Ectodermal cell (in vitro differentiated cells): ENCODE data around the gene ABTB2.

Experiments used
- H3K27ac ChIP-seq: 2 replicates; pipeline ENCODE4 v1.7.0; 2013; ENCODE audit warnings: mild to moderate bottlenecking, low read depth, low read length; ENCODE audit not compliant: insufficient read depth, poor library complexity, severe bottlenecking
- H3K27me3 ChIP-seq: 2 replicates; pipeline ENCODE4 v1.7.0; 2013; ENCODE audit warnings: mild to moderate bottlenecking, low read length; ENCODE audit not compliant: insufficient read depth, control insufficient read depth, poor library complexity, severe bottlenecking
- H3K36me3 ChIP-seq: one replicate; pipeline ENCODE4 v1.7.0; 2013; ENCODE audit warnings: low read length; ENCODE audit not compliant: control insufficient read depth, insufficient read depth
- H3K4me1 ChIP-seq: one replicate; pipeline ENCODE4 v1.7.0; 2013; ENCODE audit warnings: low read length; ENCODE audit not compliant: control insufficient read depth, insufficient read depth
- H3K4me3 ChIP-seq: 2 replicates; pipeline ENCODE4 v1.7.0; 2013; ENCODE audit warnings: low read depth, low read length, control low read depth; ENCODE audit not compliant: insufficient read depth
- H3K9me3 ChIP-seq: 2 replicates; pipeline ENCODE4 v1.7.0; 2013; ENCODE audit warnings: mild to moderate bottlenecking, low read length, moderate library complexity; ENCODE audit not compliant: control insufficient read depth
- WGBS, 2 experiments: methylation state at CpG; one replicate each; pipeline ENCODE4 v1.1.7; 2013; ENCODE audit warnings: missing lambda C conversion rate in 2 of 2; 5-methylcytosine and 5-hydroxymethylcytosine counted together

ABTB2 gene

GRCh38 chr11:34155757-34156062 lies 202.1 kb downstream of the ABTB2 start:
- H3K4me3 ChIP-seq, result no peak overlapping the region
- H3K9me3 ChIP-seq, result no peaks in the 10 kb centered on the region
- H3K27me3 ChIP-seq, result no peaks in the 10 kb centered on the region
- no peaks in the 10 kb centered on the region for H3K36me3 ChIP-seq
- 95 to 96% methylated on average over 2 of the region's 2 CpGs for WGBS, 2 experiments
- H3K27ac ChIP-seq, result no peak overlapping the region
- H3K4me1 ChIP-seq, result no peaks in the 10 kb centered on the region

- Histone ChIP-seq H3K9me3 (no peaks in the 10 kb centered on the region), H3K36me3 (no peaks in the 10 kb centered on the region), H3K27ac (no peak overlapping the region), H3K27me3 (no peaks in the 10 kb centered on the region), H3K4me1 (no peaks in the 10 kb centered on the region), H3K4me3 (no peak overlapping the region)
- 93 to 94% methylated on average over 15 of the region's 15 CpGs for WGBS, 2 experiments
These were observed 202.6 kb downstream of the ABTB2 start for GRCh38 chr11:34155057-34155756.

GRCh38 chr11:34154059-34154875 lies 203.5 kb downstream of the ABTB2 start:
- Histone ChIP-seq H3K4me1 (no peaks in the 10 kb centered on the region), H3K27ac (no peak overlapping the region), H3K9me3 (no peaks in the 10 kb centered on the region), H3K4me3 (no peak overlapping the region), H3K36me3 (no peaks in the 10 kb centered on the region), H3K27me3 (no peaks in the 10 kb centered on the region)
- 93 to 95% methylated on average over 16 of the region's 16 CpGs for WGBS, 2 experiments

DNA sequence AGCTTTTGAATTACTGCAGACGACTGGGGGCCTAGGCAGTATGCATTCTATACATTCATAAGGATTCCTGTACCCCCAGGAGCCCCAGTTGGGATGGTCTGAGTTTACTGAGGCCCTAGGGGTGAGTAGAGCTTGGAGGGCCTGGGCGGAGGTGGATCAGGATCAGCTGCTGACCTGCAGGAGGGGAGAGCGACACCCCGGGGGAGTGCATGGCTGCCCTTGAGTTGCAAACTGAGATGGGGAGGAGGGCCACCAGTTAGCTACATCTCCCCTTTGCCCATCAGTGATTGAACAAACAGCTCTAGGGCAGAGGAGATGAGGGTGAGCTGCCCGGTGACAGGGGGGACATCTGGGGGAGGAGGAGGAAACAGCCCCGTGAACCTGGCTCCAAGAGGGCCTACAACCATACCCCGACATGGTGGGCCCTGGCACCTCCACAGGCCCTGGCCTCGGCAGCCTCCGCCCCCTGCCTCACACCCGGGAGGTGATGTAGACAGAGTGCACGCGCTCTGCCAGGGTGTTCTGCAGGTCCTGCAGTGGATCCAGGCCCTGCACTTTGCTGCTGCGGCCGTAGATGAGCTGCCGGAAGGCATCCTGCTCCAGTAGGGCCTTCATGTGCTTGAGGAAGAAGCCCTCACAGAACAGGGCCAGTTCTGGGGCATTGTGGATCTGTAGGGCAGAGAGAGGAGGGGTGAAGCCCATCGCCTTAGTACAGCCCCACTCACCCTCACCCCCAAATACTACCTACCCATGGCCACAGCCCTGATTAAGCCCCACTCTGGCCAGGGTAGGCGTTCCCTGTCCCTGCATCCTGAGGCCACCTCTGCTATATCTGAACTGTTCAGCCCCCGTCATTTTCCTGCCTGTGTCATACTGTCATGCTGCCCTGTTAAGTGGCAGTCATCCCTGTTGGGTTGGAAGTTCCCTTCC lies 205.6 kb downstream of the ABTB2 start:
- Histone ChIP-seq H3K27me3 (no peaks in the 10 kb centered on the region), H3K4me1 (no peaks in the 10 kb centered on the region), H3K27ac (no peak overlapping the region), H3K9me3 (no peaks in the 10 kb centered on the region), H3K36me3 (no peaks in the 10 kb centered on the region), H3K4me3 (no peak overlapping the region)
- 88 to 91% methylated on average over 18 of the region's 18 CpGs for WGBS, 2 experiments

GRCh38 chr11:34151166-34151565 lies 206.6 kb downstream of the ABTB2 start:
- H3K4me1 ChIP-seq, result no peaks in the 10 kb centered on the region
- peaks cover 10% of the 10 kb centered on the region for H3K36me3 ChIP-seq
- 81 to 87% methylated on average over 5 of the region's 5 CpGs for WGBS, 2 experiments
- no peak overlapping the region for H3K4me3 ChIP-seq
- H3K27me3 ChIP-seq, result no peaks in the 10 kb centered on the region
- no peaks in the 10 kb centered on the region for H3K9me3 ChIP-seq
- H3K27ac ChIP-seq, result no peak overlapping the region

GRCh38 chr11:34150494-34151151 lies 207.2 kb downstream of the ABTB2 start:
- Histone ChIP-seq H3K27ac (no peak overlapping the region), H3K9me3 (no peaks in the 10 kb centered on the region), H3K36me3 (peaks cover 11% of the 10 kb centered on the region), H3K4me3 (no peak overlapping the region), H3K4me1 (no peaks in the 10 kb centered on the region), H3K27me3 (no peaks in the 10 kb centered on the region)
- WGBS, 2 experiments, result 93% methylated on average over 6 of the region's 6 CpGs

- Histone ChIP-seq H3K4me3 (no peak overlapping the region), H3K27ac (no peak overlapping the region), H3K36me3 (peaks cover 15% of the 10 kb centered on the region), H3K27me3 (no peaks in the 10 kb centered on the region), H3K9me3 (no peaks in the 10 kb centered on the region), H3K4me1 (no peaks in the 10 kb centered on the region)
- WGBS, 2 experiments, result 89% methylated on average over 13 of the region's 13 CpGs
These were observed 208.0 kb downstream of the ABTB2 start for GRCh38 chr11:34149786-34150185.

- Histone ChIP-seq H3K27me3 (no peaks in the 10 kb centered on the region), H3K36me3 (peaks cover 20% of the 10 kb centered on the region), H3K9me3 (no peaks in the 10 kb centered on the region), H3K27ac (peak overlapping the region; percentile 27), H3K4me3 (no peak overlapping the region), H3K4me1 (no peaks in the 10 kb centered on the region)
- WGBS, 2 experiments, result 93 to 95% methylated on average over 7 of the region's 7 CpGs
These were observed 208.5 kb downstream of the ABTB2 start for GRCh38 chr11:34149274-34149673.

GRCh38 chr11:34148504-34149165 lies 209.2 kb downstream of the ABTB2 start:
- 85 to 93% methylated on average over 16 of the region's 16 CpGs for WGBS, 2 experiments
- peaks cover 23% of the 10 kb centered on the region for H3K36me3 ChIP-seq
- H3K4me3 ChIP-seq, result no peak overlapping the region

More at GRCh38 chr11:34148504-34149165, 209.2 kb downstream of the ABTB2 start:
- Histone ChIP-seq H3K27me3 (no peaks in the 10 kb centered on the region), H3K9me3 (no peaks in the 10 kb centered on the region), H3K4me1 (no peaks in the 10 kb centered on the region), H3K27ac (peak overlapping the region; percentile 47)
